ENCODE data around the gene DHRS2. TPM values are rescaled to one million over a fixed set of nuclear protein-coding genes. Genes with fewer than 3 reads are reported as not detected.

Gene DHRS2
- polyA plus RNA-seq, 1 donor from 2014 or later = 1.3 TPM

- no peaks in the 10 kb centered on the region for H3K9me3 ChIP-seq (ENCODE audit: low read length)
- H3K4me3 ChIP-seq (ENCODE audit: low read length) = no peak overlapping the region
- no peaks in the 10 kb centered on the region for H3K79me2 ChIP-seq (replicated peaks; ENCODE audit: insufficient read depth, low read length)
- H3K4me2 ChIP-seq (ENCODE audit: low read length) = no peak overlapping the region
- H3K9me2 ChIP-seq (ENCODE audit: insufficient read depth, low read length) = no peaks in the 10 kb centered on the region
- no peak overlapping the region for H3K9ac ChIP-seq (ENCODE audit: low read length)
- no peak for TF ChIP-seq MXI1 (conservative IDR thresholded peaks at IDR 0.05; ENCODE audit: poor library complexity, severe bottlenecking)
- TF ChIP-seq REST (IDR thresholded peaks at IDR 0.05; ENCODE audit: borderline replicate concordance) = no peak
- no peak for TF ChIP-seq POLR2AphosphoS5 (IDR thresholded peaks at IDR 0.05)
- TF ChIP-seq RAD21 (conservative IDR thresholded peaks at IDR 0.05) = no peak
- TF ChIP-seq EZH2 (IDR thresholded peaks at IDR 0.05; ENCODE audit: borderline replicate concordance, insufficient read depth, low read length, poor library complexity, severe bottlenecking) = no peak
- TF ChIP-seq CTCF (IDR thresholded peaks at IDR 0.05; ENCODE audit: poor library complexity, severe bottlenecking) = no peak
- TF ChIP-seq TAF1 (IDR thresholded peaks at IDR 0.05; ENCODE audit: low read depth) = no peak
- TF ChIP-seq SMC3 (conservative IDR thresholded peaks at IDR 0.05; ENCODE audit: poor library complexity) = no peak
- no peak for TF ChIP-seq EP300 (conservative IDR thresholded peaks at IDR 0.05; ENCODE audit: poor library complexity, severe bottlenecking)
- no peaks in the 10 kb centered on the region for H4K20me1 ChIP-seq (ENCODE audit: insufficient read depth)
- no peaks in the 10 kb centered on the region for H3K36me3 ChIP-seq (ENCODE audit: insufficient read depth, low read length)
- no peak overlapping the region for H3K27ac ChIP-seq (ENCODE audit: low read length)
- no peaks in the 10 kb centered on the region for H3F3A ChIP-seq (ENCODE audit: insufficient read depth, low read length, poor library complexity, severe bottlenecking)
- H3K27me3 ChIP-seq (ENCODE audit: insufficient read depth, low read depth, low read length) = no peaks in the 10 kb centered on the region
- H2AFZ ChIP-seq (ENCODE audit: low read depth, low read length) = no peak overlapping the region
These were observed 30.1 kb upstream of the DHRS2 start for GRCh38 chr14:23605931-23606585.

- Histone ChIP-seq H3K4me2 (ENCODE audit: low read length) (no peak overlapping the region), H3K9me2 (ENCODE audit: insufficient read depth, low read length) (no peaks in the 10 kb centered on the region), H3K27me3 (ENCODE audit: insufficient read depth, low read depth, low read length) (no peaks in the 10 kb centered on the region), H3K9ac (ENCODE audit: low read length) (no peak overlapping the region), H3K9me3 (ENCODE audit: low read length) (no peaks in the 10 kb centered on the region), H2AFZ (ENCODE audit: low read depth, low read length) (no peak overlapping the region), H4K20me1 (ENCODE audit: insufficient read depth) (no peaks in the 10 kb centered on the region), H3K79me2 (replicated peaks; ENCODE audit: insufficient read depth, low read length) (no peaks in the 10 kb centered on the region), H3K4me3 (ENCODE audit: low read length) (no peak overlapping the region), H3F3A (ENCODE audit: insufficient read depth, low read length, poor library complexity, severe bottlenecking) (no peaks in the 10 kb centered on the region), H3K36me3 (ENCODE audit: insufficient read depth, low read length) (no peaks in the 10 kb centered on the region), H3K27ac (ENCODE audit: low read length) (no peak overlapping the region)
- TF ChIP-seq SMC3 (conservative IDR thresholded peaks at IDR 0.05; ENCODE audit: poor library complexity) = no peak
- no peak for TF ChIP-seq POLR2AphosphoS5 (IDR thresholded peaks at IDR 0.05)
- no peak for TF ChIP-seq CTCF (IDR thresholded peaks at IDR 0.05; ENCODE audit: poor library complexity, severe bottlenecking)
- TF ChIP-seq RAD21 (conservative IDR thresholded peaks at IDR 0.05) = no peak
- TF ChIP-seq EP300 (conservative IDR thresholded peaks at IDR 0.05; ENCODE audit: poor library complexity, severe bottlenecking) = no peak
- TF ChIP-seq TAF1 (IDR thresholded peaks at IDR 0.05; ENCODE audit: low read depth) = no peak
- TF ChIP-seq EZH2 (IDR thresholded peaks at IDR 0.05; ENCODE audit: borderline replicate concordance, insufficient read depth, low read length, poor library complexity, severe bottlenecking) = no peak
- TF ChIP-seq REST (IDR thresholded peaks at IDR 0.05; ENCODE audit: borderline replicate concordance) = no peak
- no peak for TF ChIP-seq MXI1 (conservative IDR thresholded peaks at IDR 0.05; ENCODE audit: poor library complexity, severe bottlenecking)
These were observed 27.7 kb upstream of the DHRS2 start for GRCh38 chr14:23608454-23608853.
